Caki2 (cell line): ENCODE data around the gene DHDDS. TPM values are rescaled to one million over a fixed set of nuclear protein-coding genes. Genes with fewer than 3 reads are reported as not detected.
A peak's percentile ranks its signal among the peaks of the same experiment; 100 is the strongest.
"Not testable (repeated sequence)": the region's sequence is repeated elsewhere in the genome, so short reads cannot be mapped to it uniquely, and the experiment has no call there.

Experiments
- DNase-seq: peaks from one replicate; pipeline ENCODE4 v3.0.0-alpha.2; 2015; ENCODE audit warnings: low read depth
- in situ Hi-C: cut with HindIII; loops from 2 replicates; pipeline ENCODE4 v1.10.0; 2016; ENCODE audit warnings: low sequenced_read_pairs, low pct_unique_long_range_greater_than_20kb, mixed read lengths
- total RNA-seq: library from RNA; depleted of rRNA; stranded (reverse); fragments of >200 nt; shearing (Covaris generic); gene quantifications from 2 replicates; pipeline ENCODE4 v1.2.3, GENCODE V29; 2014; ENCODE audit warnings: low replicate concordance; rRNA removed

DHDDS gene
- 37.7 and 47.0 TPM in 2 replicates for total RNA-seq

GRCh38 chr1:26431979-26432695 is at the start of gene DHDDS:
Gene DHDDS, plus strand, starts transcription at chr1:26432321. Its CDS starts 625 bp downstream, at chr1:26432946.
- DNase-seq = peak; percentile 98
- in situ Hi-C loops = no loop called here

- no peak for DNase-seq
- in situ Hi-C loops = no loop called here
These were observed 48.0 kb upstream of the DHDDS start for GRCh38 chr1:26384076-26384475.

GRCh38 chr1:26385063-26385462 is 47.1 kb upstream of the DHDDS start:
- in situ Hi-C loops = not testable (repeated sequence)

GRCh38 chr1:26387447-26387846 is 44.7 kb upstream of the DHDDS start:
- in situ Hi-C loops = no loop called here
- peak; percentile 23 for DNase-seq

More at GRCh38 chr1:26385063-26385462, 47.1 kb upstream of the DHDDS start:
- not testable (repeated sequence) for DNase-seq

- no peak for DNase-seq
- in situ Hi-C loops = no loop called here
These were observed 43.2 kb upstream of the DHDDS start for GRCh38 chr1:26388791-26389445.

- in situ Hi-C loops = no loop called here
- DNase-seq = no peak
These were observed 42.4 kb upstream of the DHDDS start for GRCh38 chr1:26389604-26390247.

- no peak for DNase-seq
- in situ Hi-C loops = no loop called here
These were observed 40.7 kb upstream of the DHDDS start for GRCh38 chr1:26391450-26391849.

- DNase-seq = no peak
- in situ Hi-C loops = no loop called here
These were observed 36.4 kb upstream of the DHDDS start for GRCh38 chr1:26395754-26396153.

- in situ Hi-C loops = no loop called here
- no peak for DNase-seq
These were observed 33.1 kb upstream of the DHDDS start for GRCh38 chr1:26399034-26399433.

GRCh38 chr1:26401891-26402290 is 30.2 kb upstream of the DHDDS start:
- in situ Hi-C loops = no loop called here
- DNase-seq = no peak

- in situ Hi-C loops = no loop called here
- no peak for DNase-seq
These were observed 28.5 kb upstream of the DHDDS start for GRCh38 chr1:26403656-26404055.

- in situ Hi-C loops = no loop called here
- no peak for DNase-seq
These were observed 27.5 kb upstream of the DHDDS start for GRCh38 chr1:26404641-26405040.

- DNase-seq = no peak
- in situ Hi-C loops = no loop called here
These were observed 26.7 kb upstream of the DHDDS start for GRCh38 chr1:26405281-26405915.

- peak; percentile 58 for DNase-seq
- in situ Hi-C loops = no loop called here
These were observed 23.5 kb upstream of the DHDDS start for GRCh38 chr1:26408604-26409003.

- in situ Hi-C loops = no loop called here
- no peak for DNase-seq
These were observed 22.8 kb upstream of the DHDDS start for GRCh38 chr1:26409191-26409807.

GRCh38 chr1:26410706-26411623 is 21.2 kb upstream of the DHDDS start, which contains the start of gene LIN28A:
Gene LIN28A, plus strand, starts transcription at chr1:26410817. Its CDS starts 75 bp downstream, at chr1:26410892.
- in situ Hi-C loops = no loop called here
- DNase-seq = no peak

GRCh38 chr1:26411624-26412074 is 20.5 kb upstream of the DHDDS start:
- in situ Hi-C loops = no loop called here
- no peak for DNase-seq
